A549 treated with RU486 at 1 μM for 4 hours (cell line): Measurements from ENCODE around the gene NKPD1. TPM values are rescaled to one million over a fixed set of nuclear protein-coding genes. Genes with fewer than 3 reads are reported as not detected.

Source experiments
- total RNA-seq: library from RNA; stranded (reverse); fragments of 200-300 nt; extraction: Qiagen RNA extraction; gene quantifications from 5 replicates; pipeline ENCODE4 v1.2.3, GENCODE V29; 2022; ENCODE audit warnings: low read depth

NKPD1 gene, protein sequence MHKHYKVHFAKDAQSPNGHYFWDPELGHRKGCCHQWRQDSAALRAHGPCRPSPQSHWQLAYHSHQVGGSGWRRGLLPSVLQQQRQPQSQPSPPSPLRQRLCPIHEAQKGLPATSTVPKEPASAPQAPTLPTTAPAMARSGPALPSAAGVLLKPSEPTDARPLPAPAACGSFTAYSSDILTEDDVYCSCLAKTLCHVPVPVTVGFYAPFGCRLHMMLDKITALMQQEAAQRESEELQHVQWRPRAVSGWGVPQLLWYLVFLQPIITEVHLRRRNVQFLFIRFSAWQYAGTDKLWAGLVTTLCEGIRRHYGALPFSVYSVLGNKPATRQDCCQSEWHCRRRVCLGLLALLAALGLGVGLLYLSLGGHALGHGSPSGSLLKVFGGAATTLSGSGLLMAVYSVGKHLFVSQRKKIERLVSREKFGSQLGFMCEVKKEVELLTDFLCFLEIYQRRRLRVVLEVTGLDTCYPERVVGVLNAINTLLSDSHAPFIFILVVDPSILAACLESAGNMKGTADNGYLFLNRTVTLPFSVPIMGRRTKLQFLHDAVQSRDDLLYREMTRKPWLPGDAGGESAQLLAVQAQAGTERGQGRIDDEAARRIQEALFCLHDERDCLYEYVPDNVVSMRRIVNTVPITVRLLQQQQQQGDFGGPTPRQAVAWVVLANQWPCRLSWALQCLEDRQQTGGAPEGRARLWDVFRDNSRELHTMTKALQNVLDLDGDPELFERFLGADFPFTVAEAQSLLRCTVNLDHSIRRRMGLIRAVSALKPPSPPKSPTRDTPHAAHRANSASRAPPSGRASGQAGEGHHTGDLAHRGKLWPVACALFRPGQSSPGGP
- total RNA-seq, result 0.08 to 0.13 TPM (median 0.08 TPM) in 5 replicates

DNA sequence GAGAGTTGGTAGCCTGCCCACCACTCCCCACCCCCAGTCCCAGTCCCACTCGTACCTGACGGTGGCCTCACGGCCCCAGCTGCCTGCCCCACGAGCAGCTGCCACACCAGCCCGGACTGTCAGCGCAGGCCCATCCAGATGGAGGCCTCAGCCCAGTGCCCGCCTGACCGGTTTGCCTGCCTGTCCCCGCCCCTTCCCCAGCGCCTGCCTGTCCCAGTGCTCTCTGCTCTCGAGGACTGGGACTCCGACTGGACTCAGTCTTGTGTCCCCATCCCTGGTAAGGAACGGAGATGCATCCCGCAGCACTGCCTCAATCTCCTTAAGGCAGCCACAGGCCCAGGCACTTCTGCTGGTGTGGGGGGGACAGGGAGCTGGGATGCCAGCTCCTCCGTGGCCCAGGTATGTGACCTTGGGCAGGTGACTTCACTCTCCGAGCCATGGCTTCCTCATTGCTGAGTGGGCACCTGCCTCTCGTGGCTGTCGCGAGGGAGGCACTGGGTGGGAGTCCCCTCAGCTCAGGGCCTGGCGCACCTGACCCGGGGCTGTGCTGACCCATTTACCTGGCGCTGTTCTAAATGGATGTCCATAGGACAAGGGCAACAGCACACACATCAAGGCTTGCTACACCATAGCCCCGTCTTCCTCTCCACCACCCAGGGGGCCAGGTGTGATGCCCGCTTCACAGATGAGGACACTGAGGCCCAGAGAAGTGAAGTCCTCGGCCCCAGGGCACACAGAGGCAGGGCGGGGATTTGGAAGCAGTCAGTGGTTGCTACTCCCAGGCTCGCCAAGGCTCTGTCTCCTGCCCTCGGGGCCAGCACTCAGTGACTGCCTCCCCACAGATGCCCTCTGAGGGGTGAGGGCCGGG is at the start of gene NKPD1:
Gene NKPD1 (minus strand): TSS at position 113 of the 868 bp plus-strand sequence. CDS start 832 bp downstream, outside the sequence.

DNA sequence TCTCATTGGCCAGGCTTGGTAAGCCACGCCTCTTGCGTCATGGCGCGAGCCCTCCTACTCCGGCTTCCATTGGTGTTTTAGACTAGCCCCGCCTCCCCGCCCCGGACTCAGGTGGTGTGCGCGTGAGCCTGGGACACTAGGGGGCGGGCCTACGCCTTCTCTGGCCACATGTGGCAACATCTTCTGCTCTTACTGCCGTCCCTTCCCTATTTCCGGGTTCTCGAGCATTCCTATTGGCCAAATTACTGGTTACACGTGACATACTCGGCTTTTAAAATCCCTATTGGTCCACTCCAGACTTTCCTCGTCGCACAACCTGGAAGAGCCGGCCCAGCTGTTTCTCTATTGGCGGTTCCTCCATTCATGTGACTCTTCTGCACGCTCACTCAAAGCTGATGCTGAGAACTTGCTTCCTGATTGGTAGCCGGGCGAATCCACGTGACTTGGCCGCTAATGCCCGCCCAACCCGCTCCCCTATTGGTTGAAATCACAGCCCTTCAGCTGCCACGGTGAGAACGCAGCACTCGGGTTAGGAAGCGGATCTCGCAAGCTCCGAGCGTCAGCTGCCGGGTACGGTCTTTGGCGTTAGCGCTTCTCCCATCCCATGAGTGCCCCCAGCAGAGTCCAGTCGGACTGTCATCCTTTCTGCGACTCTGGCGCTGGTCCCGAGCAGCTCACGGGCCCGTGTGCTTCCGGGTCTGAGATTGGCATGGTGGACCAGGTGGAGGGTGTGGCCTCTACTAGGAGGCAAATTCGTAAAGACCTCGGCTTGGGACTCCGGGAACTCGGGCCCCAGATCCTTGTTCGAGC is 17.7 kb upstream of the NKPD1 start, which contains the start of gene BLOC1S3:
Gene BLOC1S3 (plus strand): TSS at position 523 of the 810 bp plus-strand sequence. CDS start 513 bp downstream, outside the sequence.

GRCh38 chr19:45177817-45178261 is 17.1 kb upstream of the NKPD1 start, which contains the start of gene TRAPPC6A:
Gene TRAPPC6A (minus strand): TSS chr19:45178237. CDS start chr19:45178218, 19 bp downstream.

Other genes with a start within 250 kb of the NKPD1 start
- 102 to 147 TPM (median 119 TPM) in 5 replicates for gene APOC1, start 246.4 kb downstream of the NKPD1 start, total RNA-seq
- gene APOC4, start 218.7 kb downstream of the NKPD1 start, total RNA-seq, result not detected in 5 replicates
- gene APOC2, start 214.9 kb downstream of the NKPD1 start, total RNA-seq, result not detected in 5 replicates
- 128 to 186 TPM (median 177 TPM) in 5 replicates for gene CLPTM1, start 205.6 kb downstream of the NKPD1 start, total RNA-seq
- 33.4 to 57.6 TPM (median 51.4 TPM) in 5 replicates for gene RELB, start 159.5 kb downstream of the NKPD1 start, total RNA-seq
- gene CLASRP, start 121.9 kb downstream of the NKPD1 start, total RNA-seq, result 45.2 to 77.0 TPM (median 76.3 TPM) in 5 replicates
- gene ZNF296, start 84.5 kb downstream of the NKPD1 start, total RNA-seq, result 6.5 to 11.0 TPM (median 10.4 TPM) in 5 replicates
- 80.4 to 92.3 TPM (median 84.4 TPM) in 5 replicates for gene GEMIN7, start 81.7 kb downstream of the NKPD1 start, total RNA-seq
- 20.7 to 33.8 TPM (median 30.5 TPM) in 5 replicates for gene PPP1R37, start 67.8 kb downstream of the NKPD1 start, total RNA-seq
- 31.7 to 46.6 TPM (median 38.0 TPM) in 5 replicates for gene TRAPPC6A, start 17.3 kb upstream of the NKPD1 start, total RNA-seq
- 10.0 to 18.3 TPM (median 14.8 TPM) in 5 replicates for gene BLOC1S3, start 17.8 kb upstream of the NKPD1 start, total RNA-seq
- 0.56 to 1.6 TPM (median 0.98 TPM) in 5 replicates for gene EXOC3L2, start 84.4 kb upstream of the NKPD1 start, total RNA-seq
- gene MARK4, start 90.3 kb upstream of the NKPD1 start, total RNA-seq, result 6.0 to 8.1 TPM (median 6.7 TPM) in 5 replicates
- not detected in 5 replicates for gene CKM, start 161.9 kb upstream of the NKPD1 start, total RNA-seq
- gene KLC3, start 179.8 kb upstream of the NKPD1 start, total RNA-seq, result 0.51 to 0.74 TPM (median 0.65 TPM) in 5 replicates
- gene ERCC2, start 209.6 kb upstream of the NKPD1 start, total RNA-seq, result 9.5 to 13.8 TPM (median 12.5 TPM) in 5 replicates
- gene PPP1R13L, start 244.1 kb upstream of the NKPD1 start, total RNA-seq, result 24.1 to 30.7 TPM (median 26.0 TPM) in 5 replicates
- gene POLR1G, start 245.7 kb upstream of the NKPD1 start, total RNA-seq, result 41.0 to 57.9 TPM (median 48.2 TPM) in 5 replicates